HG03159 (cell line): ENCODE results near the gene PKP1.

Experiments
- ATAC-seq: cut with Tn5 transposase; IDR thresholded peaks from one replicate; pipeline ENCODE4 v1.9.1; 2021; ENCODE audit warnings: mild to moderate bottlenecking, moderate library complexity; ENCODE audit not compliant: unreplicated experiment

Gene PKP1

DNA sequence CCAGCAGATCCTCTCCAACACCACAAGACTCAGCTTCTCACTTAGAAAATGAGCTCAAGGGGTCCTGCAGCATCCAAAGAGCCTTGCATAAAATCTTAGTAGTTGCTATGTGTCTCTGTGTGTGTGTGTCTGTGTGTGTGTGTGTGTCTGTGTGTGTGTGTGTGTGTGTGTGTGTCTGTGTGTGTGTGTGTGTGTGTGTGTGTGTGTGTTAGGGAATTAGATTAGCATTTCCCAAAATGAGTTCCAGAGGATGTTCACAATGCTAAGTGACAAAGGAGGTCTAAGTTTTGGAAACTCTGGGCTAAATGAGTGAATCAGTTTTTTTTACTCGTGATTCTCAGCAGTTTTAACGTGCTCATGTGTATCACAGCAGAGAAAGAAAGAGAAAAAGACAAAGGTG lies 63.7 kb downstream of the PKP1 start:
- ATAC-seq: no peak

DNA sequence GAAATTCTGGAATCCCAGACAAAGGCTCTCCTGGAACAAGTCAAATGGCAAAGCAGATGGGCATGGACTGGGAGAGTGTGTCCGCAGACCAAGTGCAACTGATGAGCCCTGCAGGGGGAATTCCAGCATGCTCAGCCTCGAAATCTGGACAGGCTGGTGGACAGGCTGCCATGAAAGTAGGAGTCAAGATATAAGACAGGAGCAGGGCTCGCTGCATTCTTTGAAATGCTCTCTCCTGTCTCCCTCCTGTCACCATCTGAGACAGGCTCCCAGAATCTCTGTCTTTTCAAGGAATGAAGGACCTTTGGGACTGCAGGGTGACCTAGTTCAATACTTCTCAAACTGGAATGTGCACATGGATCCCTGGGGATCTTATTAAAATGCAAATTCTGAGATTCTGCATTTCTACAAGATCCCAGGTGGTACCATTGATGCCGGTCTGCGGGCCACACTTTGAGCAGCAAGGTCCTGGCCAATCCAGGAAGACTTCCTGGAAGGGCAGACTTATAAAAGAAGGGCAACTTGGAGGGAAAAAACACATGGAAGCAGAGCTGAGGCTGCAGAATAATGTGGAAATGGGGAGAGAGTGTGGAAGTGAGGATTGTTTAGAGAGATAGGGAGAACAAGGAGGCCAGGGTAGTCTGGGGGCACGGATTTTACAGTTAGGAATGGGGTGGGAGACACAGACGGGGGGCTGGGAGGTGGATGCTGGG lies 64.3 kb downstream of the PKP1 start:
- ATAC-seq: no peak

DNA sequence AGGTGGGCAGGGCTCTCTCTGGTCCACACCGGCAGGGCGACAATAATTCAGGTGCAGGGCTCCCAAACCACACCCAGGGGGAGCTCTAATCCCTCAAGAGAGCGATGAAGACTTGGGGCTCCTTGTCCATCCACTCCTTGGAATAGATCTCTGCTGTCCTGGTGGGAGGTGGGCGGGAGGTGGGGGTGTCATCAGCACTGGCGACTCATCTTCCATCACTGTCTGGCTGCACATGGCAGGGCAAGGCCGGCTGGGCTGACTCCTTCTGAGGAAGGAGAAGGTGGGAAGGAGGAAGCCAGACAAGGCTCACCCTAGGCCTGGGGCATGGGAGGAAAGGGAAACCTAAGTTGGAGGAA lies 64.9 kb downstream of the PKP1 start:
- no peak for ATAC-seq

DNA sequence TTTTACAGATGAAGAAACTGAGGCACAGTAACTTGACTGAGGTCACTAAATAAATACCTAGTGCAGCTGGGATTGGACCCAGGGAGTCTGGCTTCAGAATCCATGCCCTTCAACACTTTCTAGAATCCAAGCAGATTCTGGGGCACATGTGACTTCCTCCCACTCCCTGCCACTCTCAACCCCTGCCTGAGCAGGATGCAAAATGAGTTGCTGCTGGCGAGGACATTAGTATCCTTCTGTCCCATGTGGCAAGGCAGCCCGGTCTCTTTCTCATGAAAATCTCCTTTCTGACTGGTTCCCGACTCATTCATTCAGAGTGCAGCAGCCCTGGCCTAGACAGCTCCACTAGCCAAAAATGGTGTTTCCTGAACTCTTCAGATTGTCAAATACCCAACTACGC lies 65.8 kb downstream of the PKP1 start:
- no peak for ATAC-seq

DNA sequence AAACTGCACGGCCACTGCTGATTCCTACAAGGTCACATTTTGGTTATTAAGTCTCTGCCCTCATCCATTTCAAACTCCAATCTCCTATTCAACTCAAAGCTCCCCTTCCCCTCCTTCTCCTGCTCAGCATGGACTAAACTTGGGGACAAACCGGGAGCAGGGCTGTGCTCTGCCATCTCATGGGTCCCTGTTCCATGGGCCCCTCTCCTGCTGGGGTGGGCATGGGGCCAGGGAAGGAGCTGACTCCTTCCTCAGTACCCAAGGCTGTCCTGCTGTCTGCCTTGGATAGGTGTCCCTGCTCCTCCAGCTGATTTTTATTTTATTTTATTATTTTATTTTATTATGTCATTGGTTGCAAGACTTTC lies 67.0 kb downstream of the PKP1 start:
- no peak for ATAC-seq

DNA sequence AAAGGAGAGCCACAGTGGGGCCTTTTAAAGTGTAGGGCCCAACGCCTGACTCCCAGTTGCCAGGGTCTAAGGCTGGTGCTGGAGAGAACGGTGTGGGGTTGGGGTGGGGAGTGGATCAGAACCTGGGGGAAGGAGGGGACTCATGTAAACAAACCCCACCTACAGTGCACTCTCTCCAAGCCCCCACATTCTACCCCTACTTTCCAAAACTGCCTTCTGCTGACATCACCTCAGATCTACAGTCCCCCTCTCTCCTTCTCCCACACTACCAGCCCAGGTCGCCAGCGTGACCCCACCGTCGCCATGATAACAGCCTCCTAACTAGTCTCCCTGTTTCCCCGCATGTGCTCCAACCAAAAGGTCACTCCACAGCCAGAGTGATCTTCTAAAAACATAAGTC lies 67.6 kb downstream of the PKP1 start:
- ATAC-seq: no peak

DNA sequence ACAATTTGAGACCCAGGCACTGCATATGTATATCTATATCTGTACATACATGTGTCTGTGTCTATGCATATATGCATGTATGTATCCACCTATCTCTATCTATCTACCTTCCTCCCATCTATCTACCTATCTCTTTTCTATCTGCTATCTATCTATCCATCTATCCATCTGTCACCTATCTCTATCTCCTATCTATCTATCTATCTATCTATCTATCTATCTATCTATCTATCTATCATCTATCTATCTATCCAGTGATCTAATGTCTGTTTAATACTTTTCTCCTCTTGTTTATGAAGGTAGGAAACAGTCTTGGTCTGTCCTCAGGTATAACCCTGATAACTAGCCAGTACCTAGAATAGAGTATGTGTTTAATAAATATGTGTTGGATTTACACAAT lies 68.3 kb downstream of the PKP1 start:
- ATAC-seq: no peak

DNA sequence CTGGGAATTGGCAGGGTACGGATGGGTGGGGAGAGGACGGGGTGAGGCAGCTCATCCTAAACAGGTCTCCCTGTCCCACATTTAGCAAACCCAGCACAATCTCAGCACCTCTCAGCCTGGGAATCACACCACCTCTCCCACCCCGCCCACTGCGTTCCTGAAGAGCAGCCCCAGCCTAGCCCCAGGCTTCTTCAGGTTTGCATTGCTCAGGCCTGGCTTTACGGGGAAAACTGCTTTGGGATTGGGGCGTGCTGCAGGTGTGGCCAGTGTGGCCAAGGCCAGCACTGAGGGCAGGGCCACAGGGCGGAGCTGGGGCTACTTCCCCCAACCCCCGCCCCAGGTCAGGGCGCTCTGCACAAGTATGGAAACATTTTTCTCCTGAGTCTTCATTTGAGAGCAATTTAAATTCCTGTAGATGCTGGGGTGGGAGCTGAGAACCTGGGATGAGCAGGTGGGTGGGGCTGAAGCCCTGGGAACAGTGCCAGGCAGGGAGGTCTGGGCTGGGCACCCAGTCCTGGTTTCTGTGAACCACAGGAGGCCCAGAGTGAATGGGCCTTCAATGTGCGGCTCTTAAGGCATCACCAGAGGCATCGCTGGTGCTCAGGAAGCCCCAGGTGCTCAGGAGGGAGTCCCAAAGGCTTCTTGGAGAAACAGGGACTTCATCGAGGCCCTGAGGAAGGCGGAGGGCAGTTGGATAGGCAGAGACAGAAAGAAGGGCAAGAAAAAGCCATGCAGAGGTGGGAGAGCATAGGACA lies 70.1 kb downstream of the PKP1 start:
- ATAC-seq: no peak

DNA sequence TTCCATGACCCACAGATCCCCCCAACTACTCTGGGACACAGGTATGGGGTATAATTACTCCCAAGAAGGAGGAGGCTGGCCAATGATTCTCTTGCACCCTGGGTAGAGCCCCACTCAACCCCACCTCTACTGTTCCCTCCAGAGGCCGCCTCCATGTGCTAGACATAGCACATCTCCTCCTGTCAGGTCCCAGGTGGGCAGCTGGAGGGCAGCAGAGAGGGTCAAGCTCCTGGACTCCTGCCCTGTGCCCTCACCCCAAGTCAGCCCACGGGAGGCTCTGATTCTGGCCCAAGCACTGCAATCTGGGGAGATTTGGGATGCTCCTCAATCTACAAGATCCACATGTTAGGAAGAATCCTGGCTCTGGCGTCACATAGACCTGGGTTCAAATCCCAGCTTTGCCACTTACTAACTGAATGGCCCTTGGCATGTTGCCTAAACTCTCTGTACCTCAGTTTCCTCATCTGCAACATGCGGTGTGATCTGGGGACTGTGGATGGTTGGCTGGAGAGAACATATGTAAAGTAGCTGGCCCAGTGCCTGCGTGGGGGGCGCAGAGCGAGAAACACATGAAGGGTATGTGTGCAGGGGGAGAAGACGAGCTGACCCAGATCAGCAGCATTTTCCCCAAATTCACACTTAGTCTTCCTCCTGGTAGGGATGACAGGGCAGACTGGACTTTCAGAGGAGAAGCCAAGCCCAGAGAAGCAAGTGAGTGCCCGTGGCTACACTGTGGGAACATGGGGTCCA lies 71.0 kb downstream of the PKP1 start:
- no peak for ATAC-seq

DNA sequence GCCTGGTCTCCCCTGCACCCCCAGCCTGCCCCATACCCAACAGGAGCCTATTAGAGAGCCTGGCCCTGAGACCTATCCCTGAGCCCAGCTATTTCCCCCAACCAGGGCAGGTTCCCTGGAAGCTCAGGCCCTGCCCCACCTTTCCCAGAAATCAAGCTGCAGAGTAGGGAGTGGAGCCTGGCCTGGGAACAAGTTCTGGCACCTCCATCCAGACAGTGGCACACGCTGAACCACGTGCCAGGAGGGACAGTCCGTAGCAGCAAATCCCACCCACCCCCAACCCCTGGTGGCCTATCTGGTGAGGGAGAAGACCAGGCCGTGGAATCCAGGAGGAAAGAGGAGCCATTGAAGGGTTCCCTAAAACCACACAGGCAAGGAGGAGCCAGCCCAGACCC lies 71.6 kb downstream of the PKP1 start:
- no peak for ATAC-seq

DNA sequence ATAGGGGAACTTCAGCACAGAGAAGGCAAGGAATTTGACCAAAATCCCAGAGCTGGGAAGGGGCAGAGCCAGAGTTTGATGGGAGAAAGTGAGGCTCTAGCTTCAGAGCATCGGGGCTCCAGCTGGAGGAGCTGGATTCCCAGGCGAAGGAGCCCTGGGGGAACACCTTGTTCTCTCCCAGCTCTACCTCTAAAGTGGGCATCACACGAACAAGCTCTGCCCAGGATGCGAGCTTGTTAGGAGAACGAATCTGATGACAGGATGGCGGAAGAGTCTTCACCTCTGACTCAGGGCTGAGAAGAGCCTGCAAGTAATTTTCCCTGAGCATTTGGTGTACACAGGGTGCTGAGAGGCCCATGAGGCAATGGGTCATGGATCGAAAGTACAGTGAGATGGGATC lies 72.2 kb downstream of the PKP1 start:
- no peak for ATAC-seq

DNA sequence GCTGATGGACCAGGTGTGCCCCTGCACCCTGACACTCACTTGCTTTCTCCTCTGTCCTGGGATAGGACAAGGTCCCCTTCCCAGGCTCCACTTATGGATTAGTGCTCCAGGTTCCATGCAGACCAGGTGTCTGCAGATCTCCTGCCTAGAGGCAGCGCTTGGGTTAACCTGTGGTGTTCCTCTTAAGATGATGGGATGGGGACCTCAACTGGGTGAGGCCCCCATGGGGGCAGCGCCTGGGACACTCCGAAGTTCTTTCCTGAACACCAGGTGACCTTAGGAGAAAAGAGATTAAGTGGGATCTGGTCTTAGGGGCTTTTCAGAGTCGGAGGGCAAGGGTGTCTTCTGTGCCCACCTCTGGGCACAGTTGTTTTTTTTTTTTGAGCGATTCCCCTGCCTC lies 72.9 kb downstream of the PKP1 start:
- ATAC-seq: no peak

DNA sequence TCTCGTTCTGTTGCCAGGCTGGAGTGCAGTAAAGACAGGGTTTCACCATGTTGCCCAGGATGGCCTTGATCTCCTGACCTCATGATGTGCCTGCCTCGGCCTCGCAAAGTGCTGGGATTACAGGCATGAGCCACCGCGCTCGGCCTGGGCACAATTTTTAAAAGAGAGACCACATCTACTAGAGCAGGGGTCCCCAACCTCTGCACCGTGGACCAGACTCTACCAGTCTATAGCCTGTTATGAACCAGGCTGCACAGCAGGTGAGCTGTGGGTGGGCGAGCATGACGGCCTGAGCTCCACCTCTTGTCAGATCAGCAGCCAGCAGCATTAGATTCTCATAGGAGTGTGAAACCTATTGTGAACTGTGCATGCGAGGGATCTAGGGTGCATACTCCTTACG lies 73.4 kb downstream of the PKP1 start:
- ATAC-seq: no peak

DNA sequence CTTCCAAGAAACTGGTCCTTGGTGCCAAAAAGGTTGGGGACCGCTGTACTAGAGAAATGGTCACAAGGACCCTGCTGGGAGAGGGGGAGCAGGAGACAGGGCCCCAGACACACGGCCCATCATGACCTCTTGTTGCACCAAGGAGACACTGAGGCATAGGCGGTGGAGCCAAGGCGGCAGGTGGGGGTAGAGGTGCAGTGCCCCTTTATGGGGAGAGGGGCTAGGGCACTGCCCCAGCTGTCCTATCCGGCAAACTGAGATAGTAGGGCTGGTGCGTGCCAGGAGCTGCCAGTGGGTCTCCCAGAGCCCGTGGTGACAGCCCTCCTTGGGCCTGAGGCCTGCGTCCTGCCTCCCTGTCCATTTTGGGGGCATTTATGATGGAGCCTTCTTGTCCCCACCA lies 73.9 kb downstream of the PKP1 start:
- no peak for ATAC-seq

DNA sequence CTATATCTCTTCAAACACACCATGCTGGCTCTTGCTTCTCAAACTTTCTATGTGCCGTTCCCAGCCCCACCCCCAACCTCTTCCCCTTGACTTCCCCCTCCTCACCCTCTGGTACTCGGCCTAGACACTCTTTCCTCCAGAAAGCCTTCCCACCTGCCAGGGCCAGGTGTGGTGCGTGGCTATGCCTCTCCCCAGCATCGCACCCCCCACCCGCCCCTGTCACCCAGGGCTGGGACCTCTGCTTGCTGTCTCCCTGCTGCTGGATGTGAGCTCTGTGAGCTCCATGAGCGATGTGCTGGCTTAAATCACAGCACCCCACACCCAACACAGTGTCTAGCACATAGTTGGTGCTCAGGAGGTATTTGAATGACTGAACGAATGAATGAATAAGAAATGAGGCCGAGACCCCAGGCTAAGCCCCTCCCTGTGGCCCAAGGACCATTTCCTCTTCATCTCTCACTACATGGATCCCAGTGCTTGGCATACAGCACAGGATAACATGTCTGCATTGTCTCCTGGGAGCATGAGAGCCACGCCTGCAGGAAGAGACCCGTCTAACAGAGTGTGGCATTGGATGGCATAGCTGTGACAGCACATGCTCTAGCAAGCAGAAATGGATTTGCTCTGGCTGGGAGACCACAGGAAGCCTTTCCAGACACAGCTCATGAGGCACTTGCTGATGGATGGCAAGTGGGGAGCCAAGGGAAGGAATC lies 74.5 kb downstream of the PKP1 start:
- no peak for ATAC-seq

DNA sequence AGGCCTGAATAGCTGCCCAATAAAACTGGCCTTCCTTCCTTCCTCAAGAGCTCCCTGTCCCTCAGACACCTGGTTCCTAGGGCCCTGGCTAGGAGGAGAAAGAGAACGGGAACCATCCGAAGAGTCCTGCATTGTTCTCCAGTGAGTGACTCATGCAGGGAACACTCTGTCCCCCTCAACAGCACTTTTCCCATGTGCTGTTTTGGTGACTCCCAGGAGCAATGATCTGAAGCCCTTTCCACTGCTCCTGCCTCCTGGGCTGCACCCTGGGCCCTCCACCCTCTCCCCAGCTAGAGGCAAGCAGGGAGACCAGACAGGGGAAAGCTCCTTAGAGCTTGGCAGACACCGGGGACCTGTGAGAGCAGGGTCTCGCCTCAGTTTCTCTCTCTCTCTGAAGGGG lies 75.3 kb downstream of the PKP1 start:
- ATAC-seq: no peak

DNA sequence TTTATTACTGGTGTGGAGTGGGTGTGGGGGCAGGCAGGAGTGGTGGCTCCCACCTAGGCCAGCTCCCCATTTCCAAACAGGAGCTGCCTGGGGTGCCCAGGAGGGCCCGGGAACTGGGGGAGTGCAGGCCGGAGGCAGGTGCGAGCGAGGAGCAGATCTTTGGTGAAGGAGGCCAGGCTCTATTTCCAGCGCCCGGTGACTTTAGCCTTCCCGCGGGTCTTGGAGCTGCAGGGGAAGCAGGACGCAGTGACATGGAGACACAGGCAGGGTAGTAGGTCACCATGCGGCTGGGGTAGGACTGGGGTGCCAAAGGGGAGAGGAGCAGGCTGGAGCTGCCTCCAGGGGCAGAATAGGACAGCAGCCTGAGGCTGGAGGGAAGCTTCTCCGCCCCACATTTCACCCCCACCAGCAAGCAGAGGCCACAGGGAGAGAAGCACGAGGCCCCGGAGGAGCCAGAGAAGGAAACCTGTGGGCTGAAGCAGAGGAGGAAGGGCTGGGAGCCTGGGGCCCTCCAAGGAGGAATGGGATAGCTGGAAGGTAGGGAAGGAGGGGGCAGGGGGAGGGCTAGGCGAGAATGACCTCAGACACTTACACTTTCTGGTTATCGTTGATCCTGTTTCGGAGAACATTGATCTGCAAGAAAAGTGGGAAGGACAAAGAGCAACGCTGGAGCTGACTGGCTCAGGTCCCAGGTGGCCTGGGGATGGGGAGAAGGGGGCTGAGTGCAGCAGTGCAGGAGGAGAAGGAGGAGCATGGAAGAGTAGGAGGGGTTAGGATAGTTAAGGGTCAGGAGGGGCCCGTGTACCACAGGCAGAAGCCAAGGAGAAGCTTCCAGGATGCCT lies 75.9 kb downstream of the PKP1 start:
- no peak for ATAC-seq

DNA sequence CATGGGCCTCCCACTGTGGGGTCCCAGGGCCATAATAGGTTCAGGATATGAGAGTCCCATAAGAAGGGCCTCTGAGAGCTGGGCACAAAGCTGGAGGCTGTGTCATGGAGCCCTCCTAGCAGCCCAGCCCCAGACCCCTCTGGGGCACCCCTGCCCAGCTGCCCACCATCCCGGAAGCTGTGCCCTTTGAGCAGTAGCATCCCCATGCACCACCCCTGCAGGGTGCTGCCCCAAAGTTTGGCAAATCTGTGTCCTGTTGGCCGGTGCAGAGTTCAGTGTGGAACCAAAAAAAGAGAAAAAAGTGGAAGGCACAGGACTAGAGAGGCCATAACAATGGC lies 76.5 kb downstream of the PKP1 start:
- ATAC-seq: no peak

DNA sequence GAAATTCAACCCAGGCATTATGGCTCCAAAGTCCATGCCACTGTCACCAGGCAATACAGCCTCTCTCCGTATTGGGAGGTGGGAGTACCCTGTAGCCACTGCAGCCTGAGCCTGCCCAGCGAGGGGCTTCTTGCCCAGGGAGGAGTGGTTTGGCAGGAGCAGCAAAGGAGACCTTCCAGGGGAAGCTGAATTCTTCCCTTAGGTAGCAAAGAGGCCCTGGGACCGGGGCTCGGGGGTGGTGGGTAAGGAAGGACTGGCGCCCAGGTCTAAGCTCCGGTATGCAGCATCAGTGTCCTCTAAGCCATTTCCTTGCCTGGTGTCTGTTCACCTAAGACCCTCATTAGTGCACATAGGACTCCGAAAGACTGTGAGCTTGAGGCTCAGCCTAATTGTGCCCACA lies 77.2 kb downstream of the PKP1 start:
- no peak for ATAC-seq

DNA sequence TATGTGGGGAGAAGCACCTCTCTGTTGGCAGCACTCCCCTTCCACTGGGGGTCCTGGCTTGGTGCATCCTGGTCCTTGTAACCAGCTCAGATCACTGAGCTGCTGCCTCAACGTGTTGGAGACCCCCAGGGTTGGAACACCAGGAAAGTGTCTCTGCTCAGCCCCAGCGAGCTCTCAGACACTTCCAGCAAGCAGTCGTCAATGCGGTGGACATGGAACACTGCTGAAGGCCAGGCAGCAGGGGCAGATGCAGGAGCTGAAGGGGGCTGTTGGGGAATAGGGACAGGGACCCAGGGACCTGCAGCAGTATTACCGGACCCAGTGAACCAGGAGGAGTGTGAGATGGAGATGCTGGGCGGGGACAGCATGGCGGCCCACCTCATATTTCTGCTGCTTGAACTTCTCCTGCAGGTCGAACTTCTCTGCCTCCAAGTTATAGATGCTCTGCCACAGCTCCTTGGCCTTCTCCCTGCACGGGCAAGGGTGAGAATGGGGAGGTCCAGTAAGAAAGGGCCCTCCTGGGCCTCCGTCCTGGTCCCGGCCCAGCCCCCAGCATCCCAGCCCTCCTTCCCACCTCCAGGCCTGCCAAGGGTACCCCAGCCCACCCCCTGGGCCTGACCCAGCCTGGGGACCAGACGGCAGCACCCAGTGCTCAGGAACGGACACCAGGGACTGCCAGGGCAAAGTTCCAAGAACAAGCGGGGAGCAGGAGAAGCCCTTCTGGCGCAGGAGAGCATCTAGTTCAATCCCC lies 77.8 kb downstream of the PKP1 start:
- no peak for ATAC-seq
